Gastrocnemius medialis (tissue), 4 donors: ENCODE results near the gene MAPK8IP1. TPM values are rescaled to one million over a fixed set of nuclear protein-coding genes. Genes with fewer than 3 reads are reported as not detected.
A peak's percentile ranks its signal among the peaks of the same experiment; 100 is the strongest.

Source experiments
- ATAC-seq, 2 donors: fragments of 150-250 bp; one replicate each; pipeline ENCODE4 v1.9.1; 2016
- DNase-seq, 2 donors: peaks; one replicate each; pipeline ENCODE4 v3.0.0-alpha.2; 2019
- H3K27ac ChIP-seq, 4 donors: fragments of 200-600 bp; sonication (generic); 1 replicate in 1 of 4; 2 replicates in 3 of 4; pipeline ENCODE4 v1.5.1; 2016 to 2018; ENCODE audit warnings: mild to moderate bottlenecking in 2 of 4, moderate library complexity in 1 of 4
- H3K27me3 ChIP-seq, 3 donors: fragments of 200-600 bp; sonication (generic) in 2 of 3; 1 replicate in 1 of 3; 2 replicates in 2 of 3; pipeline versions ENCODE4 v1.5.1 to v1.6.0; 2016 to 2019; ENCODE audit warnings: mild to moderate bottlenecking in 1 of 3, moderate library complexity in 1 of 3
- H3K36me3 ChIP-seq, 2 donors: fragments of 200-600 bp; sonication (generic) in 1 of 2; one replicate each; pipeline ENCODE4 v1.5.1; 2017 to 2018
- H3K4me1 ChIP-seq, 2 donors: fragments of 200-600 bp; sonication (generic) in 1 of 2; one replicate each; pipeline ENCODE4 v1.5.1; 2016 to 2017; ENCODE audit warnings: mild to moderate bottlenecking in 2 of 2
- H3K4me3 ChIP-seq, 4 donors: fragments of 200-600 bp; sonication (generic) in 3 of 4; 1 replicate in 1 of 4; 2 replicates in 3 of 4; pipeline ENCODE4 v1.5.1; 2016 to 2019; ENCODE audit warnings: mild to moderate bottlenecking in 2 of 4
- H3K9me3 ChIP-seq, 3 donors: fragments of 200-600 bp; sonication (generic) in 2 of 3; 1 replicate in 1 of 3; 2 replicates in 2 of 3; pipeline ENCODE4 v1.5.1; 2016 to 2019
- CTCF ChIP-seq, 5 experiments: fragments of 450-650 bp in 3 of 5; fragments of 200-600 bp in 2 of 5; sonication (generic) in 2 of 5; IDR thresholded peaks in 4 of 5; conservative IDR thresholded peaks in 1 of 5; 1 replicate in 4 of 5; 2 replicates in 1 of 5; pipeline ENCODE4 v1.5.1; 2016 to 2019; ENCODE audit warnings: antibody characterized with exemption in 5 of 5, mild to moderate bottlenecking in 3 of 5, moderate library complexity in 3 of 5
- POLR2A ChIP-seq, 2 donors: fragments of 450-650 bp; IDR thresholded peaks; one replicate each; pipeline ENCODE4 v1.6.1; 2017; ENCODE audit warnings: antibody characterized with exemption in 2 of 2, mild to moderate bottlenecking in 2 of 2, moderate library complexity in 2 of 2
- in situ Hi-C, 4 donors: fragments of 200-750 bp; cut with MboI; loops; one replicate each; pipeline versions ENCODE4 v1.15.0 to v1.8.0; 2017; ENCODE audit warnings: low sequenced_read_pairs in 4 of 4
- intact Hi-C: fragments of 100-400 bp; cut with DNase I; formaldehyde crosslinking; loops from one replicate; pipeline ENCODE4 v1.15.1; 2023; ENCODE audit warnings: low total_unique reads
- total RNA-seq, 4 donors: library from RNA; depleted of rRNA; stranded (reverse); fragments of >200 nt; gene quantifications; one replicate each; pipeline versions ENCODE4 v1.1.0 to v1.2.3, GENCODE V29; 2016

The MAPK8IP1 gene
- total RNA-seq, 4 donors from 2014 or later: 1.4 to 4.0 (median 1.9) TPM

GRCh38 chr11:45913514-45913913 is 28.1 kb downstream of the MAPK8IP1 start:
- Histone ChIP-seq H3K27me3 (no peaks in the 10 kb centered on the region), H3K36me3 (peaks cover 0 to 65% of the 10 kb centered on the region in 2 donors), H3K27ac (no peak overlapping the region), H3K9me3 (no peaks in the 10 kb centered on the region), H3K4me1 (peaks cover 11 to 15% of the 10 kb centered on the region in 2 donors), H3K4me3 (no peak overlapping the region)
- intact Hi-C loops: no loop called here
- DNase-seq (no peak), ATAC-seq (no peak)
- TF ChIP-seq POLR2A (IDR thresholded peaks at IDR 0.05) (no peak), CTCF (IDR thresholded peaks at IDR 0.05 in 4 of 5, conservative IDR thresholded peaks at IDR 0.05 in 1 of 5) (no peak)
- in situ Hi-C loops: loop anchor here in 1 of 4 donors (10.0 kb wide), 1 partner anchor 69 kb away; the partner anchor contains the start of gene CRY2

GRCh38 chr11:45913942-45914635 is 28.6 kb downstream of the MAPK8IP1 start:
- intact Hi-C loops (no loop called here), in situ Hi-C loops (loop anchor here in 1 of 4 donors (10.0 kb wide), 1 partner anchor 69 kb away; the partner anchor contains the start of gene CRY2)
- TF ChIP-seq CTCF (IDR thresholded peaks at IDR 0.05 in 4 of 5, conservative IDR thresholded peaks at IDR 0.05 in 1 of 5): no peak
- no peak for TF ChIP-seq POLR2A (IDR thresholded peaks at IDR 0.05)
- H3K27me3 ChIP-seq: no peaks in the 10 kb centered on the region
- peaks cover 11 to 15% of the 10 kb centered on the region in 2 donors for H3K4me1 ChIP-seq
- DNase-seq: no peak
- no peak for ATAC-seq
- H3K9me3 ChIP-seq: no peaks in the 10 kb centered on the region
- no peak overlapping the region for H3K27ac ChIP-seq
- peaks cover 0 to 65% of the 10 kb centered on the region in 2 donors for H3K36me3 ChIP-seq
- H3K4me3 ChIP-seq: no peak overlapping the region

GRCh38 chr11:45915446-45915845 is 30.0 kb downstream of the MAPK8IP1 start:
- no peak for TF ChIP-seq POLR2A (IDR thresholded peaks at IDR 0.05)
- no peak for TF ChIP-seq CTCF (IDR thresholded peaks at IDR 0.05 in 4 of 5, conservative IDR thresholded peaks at IDR 0.05 in 1 of 5)
- Histone ChIP-seq H3K4me3 (no peak overlapping the region), H3K27ac (no peak overlapping the region), H3K4me1 (peaks cover 14 to 15% of the 10 kb centered on the region in 2 donors), H3K36me3 (peaks cover 0 to 52% of the 10 kb centered on the region in 2 donors), H3K27me3 (no peaks in the 10 kb centered on the region), H3K9me3 (no peaks in the 10 kb centered on the region)
- ATAC-seq: no peak
- in situ Hi-C loops (loop anchor here in 2 of 4 donors (5.0 to 10.0 kb wide), 2 partner anchors 68 to 71 kb away; partner anchors contain the start of gene CRY2 (in 2 of the 2)), intact Hi-C loops (loop anchor here (5.0 kb wide), 1 partner anchor 53 kb away; no protein-coding TSS in a partner anchor)
- no peak for DNase-seq

GRCh38 chr11:45917286-45917622 is 31.8 kb downstream of the MAPK8IP1 start:
- peaks cover 3 to 6% (median 4%) of the 10 kb centered on the region in 3 donors for H3K27me3 ChIP-seq
- H3K27ac ChIP-seq: peak overlapping the region; percentile 88 to 96 (median 94)
- H3K4me3 ChIP-seq: peak overlapping the region; percentile 88 to 97 (median 94)
- DNase-seq (no peak), ATAC-seq (no peak)
- peaks cover 0 to 34% of the 10 kb centered on the region in 2 donors for H3K36me3 ChIP-seq
- in situ Hi-C loops (loop anchor here in 2 of 4 donors (5.0 to 10.0 kb wide), 2 partner anchors 70 to 72 kb away; partner anchors contain the start of gene CRY2 (in 2 of the 2)), intact Hi-C loops (loop anchor here (5.0 kb wide), 1 partner anchor 55 kb away; no protein-coding TSS in a partner anchor)
- no peaks in the 10 kb centered on the region for H3K9me3 ChIP-seq
- peaks cover 14 to 19% of the 10 kb centered on the region in 2 donors for H3K4me1 ChIP-seq
- TF ChIP-seq POLR2A (IDR thresholded peaks at IDR 0.05) (no peak), CTCF (IDR thresholded peaks at IDR 0.05 in 4 of 5, conservative IDR thresholded peaks at IDR 0.05 in 1 of 5) (no peak)
